ENCODE results near the gene NIPAL1. TPM values are rescaled to one million over a fixed set of nuclear protein-coding genes. Genes with fewer than 3 reads are reported as not detected.

The NIPAL1 gene
- polyA plus RNA-seq, 1 donor from 2014 or later, result 0.85 TPM

Other genes with a start within 250 kb of the NIPAL1 start
- 0.25 and 1.2 TPM in 2 replicates for gene CORIN, start 178.7 kb upstream of the NIPAL1 start, polyA plus RNA-seq
- gene NFXL1, start 102.2 kb upstream of the NIPAL1 start, polyA plus RNA-seq, result 15.8 and 17.6 TPM in 2 replicates
- gene CNGA1, start 91 bp upstream of the NIPAL1 start, polyA plus RNA-seq, result not detected in 2 replicates
- not detected in 2 replicates for gene TXK, start 117.5 kb downstream of the NIPAL1 start, polyA plus RNA-seq

Measured in neural cell (in vitro differentiated cells).